RCC 7860 (cell line): ENCODE results near the gene NUP35.
A peak's percentile ranks its signal among the peaks of the same experiment; 100 is the strongest.
"Not testable (repeated sequence)": the region's sequence is repeated elsewhere in the genome, so short reads cannot be mapped to it uniquely, and the experiment has no call there.

Experiments
- DNase-seq: peaks from one replicate; pipeline ENCODE4 v3.0.0-alpha.2; 2015; ENCODE audit warnings: low spot score
- FAIRE-seq: peaks from 2 replicates; lab custom pipeline; 2012; peaks lifted over from hg19 to GRCh38; lab: Jason Lieb, UNC

NUP35 gene

DNA sequence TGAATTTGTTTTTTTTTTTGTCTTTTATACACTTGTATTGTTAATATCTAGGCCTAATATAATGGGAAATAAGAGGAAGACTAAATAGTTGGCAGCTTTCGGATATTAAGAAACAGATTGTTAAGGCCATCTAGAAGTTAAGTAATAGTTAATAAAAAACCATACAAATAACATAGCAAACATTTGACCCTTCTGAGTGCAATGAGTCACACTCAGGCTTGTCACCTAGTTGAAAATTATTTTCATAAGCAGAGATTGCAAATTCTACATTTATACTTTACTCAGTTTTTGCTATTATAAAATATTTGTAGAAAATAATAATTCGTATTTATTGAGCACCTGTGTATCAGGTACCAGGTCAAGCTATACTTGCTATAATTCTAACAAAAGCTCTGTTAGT is 2.4 kb downstream of the NUP35 start:
- peak; percentile 79 for FAIRE-seq
- DNase-seq, result no peak

DNA sequence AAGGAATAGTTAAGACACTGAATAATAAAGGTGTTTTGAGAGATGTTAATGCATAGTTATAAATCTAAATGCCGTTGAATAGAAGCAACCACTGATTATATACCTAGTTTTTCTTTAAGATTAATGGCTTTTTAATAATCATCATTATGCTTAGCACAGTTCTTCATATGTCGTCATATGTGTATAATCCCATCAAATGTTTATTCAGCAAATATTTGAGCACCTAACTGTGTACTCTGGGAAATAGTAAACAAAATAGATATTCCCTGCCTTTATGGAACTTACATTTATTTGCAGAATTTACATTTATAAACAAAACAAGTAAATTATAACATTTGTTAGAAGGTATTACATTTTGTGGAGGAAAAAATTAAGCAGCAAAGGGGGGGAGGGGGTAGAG is 9.8 kb downstream of the NUP35 start:
- FAIRE-seq (no peak), DNase-seq (no peak)

DNA sequence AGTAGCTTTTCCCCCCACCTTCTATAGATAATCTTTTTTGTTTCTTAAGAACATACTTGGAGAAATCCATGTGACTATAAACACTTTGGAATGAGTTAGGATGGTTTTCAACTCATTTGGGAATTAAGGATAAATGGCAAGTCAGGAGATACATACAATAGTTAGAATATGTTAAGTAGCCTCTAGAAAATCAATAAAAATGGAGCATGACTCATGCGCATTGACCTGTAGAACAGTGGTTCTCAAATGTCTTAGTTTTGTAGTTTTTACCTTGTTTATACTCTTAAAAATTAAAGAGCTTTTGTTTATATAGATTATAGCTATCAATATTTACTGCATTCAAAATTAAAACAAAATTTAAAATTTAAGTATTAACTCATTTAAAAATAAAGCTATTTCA is 24.7 kb downstream of the NUP35 start:
- FAIRE-seq (peak; percentile 36), DNase-seq (no peak)

DNA sequence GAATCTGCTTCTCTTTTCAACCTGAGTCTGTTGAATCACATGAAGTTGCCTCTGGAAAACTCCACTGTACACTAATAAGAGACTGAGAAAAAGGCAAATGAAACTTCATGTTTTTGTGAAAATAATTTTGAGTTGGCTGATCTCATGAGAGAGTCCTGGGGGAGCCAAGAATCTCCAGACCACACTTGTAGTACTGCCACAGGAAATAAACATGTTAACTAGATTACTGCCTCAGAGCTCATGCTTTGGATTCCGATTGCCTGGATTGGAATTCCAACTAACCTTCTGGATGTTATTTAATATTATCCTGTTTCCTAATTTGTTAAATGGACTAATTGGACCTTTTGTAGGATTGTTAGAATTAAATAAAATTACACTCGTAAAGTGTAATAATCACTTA is 25.2 kb downstream of the NUP35 start:
- DNase-seq (no peak), FAIRE-seq (no peak)

DNA sequence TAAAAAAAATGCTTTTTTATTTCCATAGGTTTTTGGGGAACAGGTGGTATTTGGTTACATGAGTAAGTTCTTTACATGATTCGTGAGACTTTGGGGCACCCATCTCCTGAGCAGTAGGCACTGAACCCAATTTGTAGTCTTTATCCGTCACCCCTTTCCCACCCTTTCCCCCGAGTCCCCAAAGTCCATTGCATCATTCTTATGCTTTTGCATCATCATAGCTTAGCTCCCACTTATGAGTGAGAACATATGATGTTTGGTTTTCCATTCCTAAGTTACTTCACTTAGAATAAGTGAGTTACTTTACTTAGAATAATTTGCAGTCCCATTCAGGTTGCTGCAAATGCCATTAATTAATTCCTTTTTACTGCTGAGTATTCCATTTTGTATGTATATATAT is 28.0 kb downstream of the NUP35 start:
- FAIRE-seq, DNase-seq: not testable (repeated sequence)

DNA sequence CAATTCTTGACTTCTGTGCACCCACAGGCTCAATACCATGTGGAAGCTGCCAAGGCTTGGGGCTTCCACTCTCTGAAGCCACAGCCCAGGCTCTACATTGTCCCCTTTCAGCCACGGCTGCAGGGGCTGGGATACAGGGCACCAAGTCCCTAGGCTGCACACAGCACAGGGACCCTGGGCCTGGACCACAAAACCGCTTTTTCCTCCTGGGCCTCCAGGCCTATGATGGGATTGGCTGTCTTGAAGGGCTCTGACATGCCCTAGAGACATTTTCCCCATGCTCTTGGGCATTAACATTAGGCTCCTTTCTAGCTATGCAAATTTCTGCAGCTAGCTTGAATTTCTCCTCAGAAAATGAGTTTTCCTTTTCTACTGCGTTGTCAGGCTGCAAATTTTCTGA is 29.7 kb downstream of the NUP35 start:
- FAIRE-seq (no peak), DNase-seq (no peak)

DNA sequence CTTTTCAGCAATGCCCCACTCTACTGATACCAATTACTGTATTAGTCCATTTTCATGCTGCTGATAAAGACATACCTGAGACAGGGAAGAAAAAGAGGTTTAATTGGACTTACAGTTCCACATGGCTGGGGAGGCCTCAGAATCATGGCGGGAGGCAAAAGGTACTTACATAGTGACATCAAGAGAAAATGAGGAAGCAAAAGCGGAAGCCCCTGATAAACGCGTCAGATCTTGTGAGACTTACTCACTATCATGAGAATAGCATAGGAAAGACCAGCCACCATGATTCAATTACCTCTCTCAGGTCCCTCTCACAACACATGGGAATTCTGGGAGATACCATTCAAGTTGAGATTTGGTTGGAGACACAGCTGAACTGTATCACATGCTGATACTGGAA is 30.5 kb downstream of the NUP35 start:
- not testable (repeated sequence) for DNase-seq, FAIRE-seq

DNA sequence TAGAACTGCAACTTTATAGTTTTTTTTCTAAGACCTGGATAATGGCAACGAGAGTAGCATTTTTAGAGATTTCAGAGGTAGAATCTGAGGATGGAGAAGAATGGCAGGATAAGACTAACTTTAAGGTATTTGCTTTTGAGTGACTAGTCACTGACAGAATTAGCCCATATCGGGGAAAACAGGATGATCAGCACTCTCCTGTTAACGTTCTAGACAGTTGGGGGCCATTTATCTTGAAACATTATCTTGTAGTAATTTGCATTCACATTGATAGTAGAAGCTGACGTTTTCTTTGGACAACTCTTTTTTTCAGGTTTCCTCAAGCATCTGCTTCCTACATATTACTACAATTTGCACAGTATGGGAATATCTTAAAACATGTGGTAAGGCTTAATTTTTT is 32.9 kb downstream of the NUP35 start:
- no peak for DNase-seq
- no peak for FAIRE-seq

DNA sequence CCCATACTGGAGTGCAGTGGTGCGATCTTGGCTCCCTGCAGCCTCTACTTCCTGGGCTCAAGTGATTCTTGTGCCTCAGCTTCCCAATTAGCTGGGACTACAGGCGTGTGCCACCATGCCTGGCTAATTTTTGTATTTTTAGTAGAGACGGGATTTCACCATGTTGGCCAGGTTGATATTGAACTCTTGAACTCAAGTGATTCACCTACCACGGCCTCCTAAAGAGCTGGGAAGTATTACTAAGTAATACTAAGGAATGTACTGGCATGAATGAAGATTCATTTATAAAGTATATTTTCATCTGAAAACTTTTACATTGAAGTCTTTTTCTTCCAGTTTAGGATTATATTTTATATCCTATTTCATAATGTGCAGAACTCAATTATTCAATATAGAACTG is 38.1 kb downstream of the NUP35 start:
- peak; percentile 58 for FAIRE-seq
- peak; percentile 47 for DNase-seq

DNA sequence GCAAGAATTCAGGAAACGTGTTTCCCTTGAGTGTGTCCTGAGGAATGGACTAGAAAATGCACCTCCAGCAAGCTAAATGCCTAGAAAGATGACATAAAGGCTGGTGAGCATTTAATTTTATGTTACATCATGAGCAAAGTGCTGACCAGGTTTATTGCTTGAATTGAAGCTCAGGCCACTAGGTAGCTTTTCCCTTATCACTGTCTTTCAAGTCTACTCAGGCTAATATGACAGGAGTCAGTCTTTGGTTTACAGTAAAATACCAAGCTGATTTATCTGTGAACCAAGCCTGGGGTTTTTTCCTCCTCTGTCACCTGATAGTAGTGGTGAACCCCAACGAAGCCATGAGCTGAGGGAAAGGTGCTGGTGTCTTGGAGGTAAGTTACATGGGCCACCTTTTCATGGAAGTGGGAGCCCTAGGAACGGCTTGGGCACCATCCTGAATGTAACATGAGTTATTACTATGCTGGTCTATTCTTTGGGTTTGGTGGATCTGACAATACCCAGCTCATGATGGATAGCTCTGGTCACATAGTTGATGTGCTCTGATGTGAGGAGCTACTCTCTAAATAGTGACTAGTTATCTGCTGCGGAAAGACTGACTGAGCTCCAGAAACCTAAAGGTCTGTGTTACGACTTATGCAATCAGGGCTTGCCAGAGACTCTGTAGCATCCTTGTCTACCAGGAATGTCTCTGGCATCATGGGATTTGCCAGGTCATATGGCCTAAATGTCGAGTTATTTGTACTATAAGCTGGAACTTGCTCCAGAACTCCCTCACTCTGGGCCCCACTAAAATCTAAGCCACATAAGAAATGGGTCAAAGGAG is 39.8 kb downstream of the NUP35 start:
- no peak for FAIRE-seq

DNA sequence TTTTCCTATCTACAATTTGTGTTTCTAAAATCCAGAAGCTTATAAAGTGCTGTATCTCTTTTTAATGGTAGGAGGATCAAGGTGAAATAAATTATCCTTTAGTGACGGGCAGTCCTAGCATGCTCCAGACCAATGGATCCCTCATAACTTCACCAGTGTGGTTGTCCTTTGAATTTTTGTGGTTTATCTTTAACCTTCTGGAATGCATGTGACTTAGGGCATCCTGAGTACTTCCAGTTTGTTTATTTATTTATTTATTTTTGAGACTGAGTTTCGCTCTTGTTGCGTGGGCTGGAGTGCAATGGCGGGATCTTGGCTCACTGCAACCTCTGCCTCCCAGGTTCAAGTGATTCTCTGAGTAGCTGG is 40.4 kb downstream of the NUP35 start:
- FAIRE-seq (peak; percentile 46), DNase-seq (peak; percentile 57)

More for the DNA sequence above, 39.8 kb downstream of the NUP35 start:
- peak; percentile 16 for DNase-seq

DNA sequence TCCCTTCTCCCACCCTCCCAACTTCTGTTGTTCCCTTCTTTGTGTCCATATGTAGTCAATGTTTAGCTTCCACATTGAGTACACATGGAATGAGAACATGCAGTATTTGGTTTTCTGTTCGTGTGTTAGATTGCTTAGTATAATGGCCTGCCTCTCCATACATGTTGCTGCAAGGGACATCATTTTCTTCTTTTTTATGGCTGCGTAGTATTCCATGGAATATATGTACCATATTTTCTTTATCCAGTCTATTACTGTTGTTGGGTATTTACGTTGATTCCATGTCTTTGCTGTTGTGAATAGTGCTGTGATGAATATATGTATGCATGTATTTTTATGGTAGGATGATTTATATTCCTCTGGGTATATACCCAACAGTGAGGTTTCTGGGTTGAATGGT is 42.0 kb downstream of the NUP35 start:
- FAIRE-seq, result no peak
- DNase-seq, result no peak

DNA sequence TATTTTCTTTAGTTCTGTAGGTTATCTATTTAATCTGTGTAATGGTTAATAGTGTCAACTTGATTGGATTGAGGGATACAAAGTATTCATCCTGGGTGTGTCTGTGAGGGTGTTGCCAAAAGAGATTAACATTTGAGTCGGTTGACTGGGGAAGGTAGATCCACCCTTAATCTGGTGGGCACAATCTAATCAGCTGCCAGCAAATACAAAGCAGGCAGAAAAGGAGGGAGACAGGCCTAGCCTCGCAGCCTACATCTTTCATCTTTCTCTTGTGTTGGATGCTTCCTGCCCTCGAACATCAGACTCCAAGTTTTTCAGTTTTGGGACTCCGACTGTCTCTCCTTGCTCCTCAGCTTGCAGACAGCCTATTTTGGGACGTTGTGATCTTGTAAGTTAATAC is 42.7 kb downstream of the NUP35 start:
- DNase-seq, FAIRE-seq: not testable (repeated sequence)

DNA sequence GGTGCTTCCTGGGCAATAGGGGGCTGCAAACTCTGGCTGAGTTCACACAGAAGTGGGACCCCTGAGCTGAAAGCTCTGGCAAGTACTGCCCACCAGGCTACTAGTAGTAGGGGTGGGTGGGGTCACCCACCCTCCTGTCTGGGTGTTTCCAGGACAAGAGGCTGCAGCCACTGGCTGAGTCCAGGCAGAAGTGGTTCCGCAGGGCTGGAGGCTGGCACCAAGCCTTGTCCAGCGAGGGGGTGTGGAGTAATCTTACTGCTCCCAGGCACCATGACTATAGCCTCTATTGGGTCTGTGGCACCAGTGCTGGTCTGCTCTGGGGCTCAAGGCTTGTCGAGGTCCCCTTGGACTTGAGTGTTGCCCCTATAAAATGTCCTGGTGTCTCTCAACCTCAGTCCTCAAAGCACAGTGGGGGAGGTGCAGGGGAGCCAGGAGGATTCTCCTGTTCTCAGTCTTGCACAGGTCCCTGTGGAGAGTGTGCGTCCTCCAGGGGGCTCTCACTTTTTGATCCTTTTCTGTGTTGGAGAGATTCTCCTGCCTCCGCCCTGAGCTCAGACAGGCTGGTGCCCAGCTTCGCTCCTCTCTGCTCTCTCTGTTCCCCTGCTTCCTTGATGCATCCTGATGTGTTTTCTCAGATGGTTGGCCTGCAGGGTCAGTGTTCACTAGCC is 48.1 kb downstream of the NUP35 start:
- no peak for FAIRE-seq
- DNase-seq, result no peak

DNA sequence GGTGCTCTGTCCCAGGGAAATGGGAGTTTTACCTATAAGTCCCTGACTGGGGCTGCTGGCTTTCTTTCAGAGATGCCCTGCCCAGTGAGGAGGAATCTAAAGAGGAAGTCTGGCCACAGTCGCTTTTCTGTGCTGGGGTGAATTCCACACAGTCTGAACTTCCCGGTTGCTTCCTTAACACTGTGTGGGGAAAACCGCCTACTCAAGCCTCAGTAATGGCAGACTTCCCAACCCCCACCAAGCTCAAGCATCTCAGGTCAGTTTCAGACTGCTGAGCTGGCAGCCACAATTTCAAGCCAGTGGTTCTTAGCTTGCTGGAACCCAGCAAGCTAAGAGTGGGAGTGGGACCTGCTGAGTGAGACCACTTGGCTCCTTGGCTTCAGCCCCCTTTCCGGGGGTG is 54.9 kb downstream of the NUP35 start:
- peak; percentile 42 for DNase-seq
- no peak for FAIRE-seq

DNA sequence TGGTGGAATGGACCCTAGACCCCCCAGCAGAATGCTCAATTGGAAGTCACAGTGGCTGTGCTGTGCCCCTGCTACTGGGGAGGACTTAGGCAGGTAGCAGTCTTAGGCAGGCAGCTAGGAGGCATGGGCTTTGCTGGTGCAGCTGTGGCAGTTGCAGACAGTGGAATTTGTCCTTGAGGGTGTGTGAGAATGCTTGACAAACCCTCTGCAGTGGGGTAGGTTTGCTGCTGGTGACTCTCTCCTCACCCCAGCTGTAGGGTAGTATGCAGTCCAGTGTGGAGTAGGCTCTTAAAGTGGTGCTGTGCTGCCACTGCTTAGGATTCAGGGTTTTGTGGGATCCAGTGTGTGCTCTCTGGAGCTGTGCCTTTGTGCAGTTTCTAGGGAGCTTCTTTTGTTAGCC is 61.3 kb downstream of the NUP35 start:
- FAIRE-seq (no peak), DNase-seq (no peak)

DNA sequence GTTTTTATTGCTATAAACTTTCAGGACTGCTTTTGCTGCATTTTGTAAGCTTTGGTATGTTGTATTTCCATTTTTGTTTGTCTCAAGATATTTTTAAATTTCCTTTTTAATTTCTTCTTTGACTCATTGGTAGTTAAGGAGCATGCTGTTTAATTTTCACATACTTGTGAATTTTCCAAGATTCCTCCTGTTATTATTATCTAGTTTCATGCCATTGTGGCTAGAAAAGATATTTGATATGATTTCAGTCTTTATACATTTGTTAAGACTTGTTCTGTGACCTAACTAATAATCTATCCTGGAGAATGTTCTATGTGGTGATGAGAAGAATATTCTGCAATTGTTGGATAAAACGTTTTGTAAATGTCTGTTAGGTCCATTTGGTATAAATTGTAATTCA is 62.1 kb downstream of the NUP35 start:
- no peak for DNase-seq
- FAIRE-seq, result no peak

DNA sequence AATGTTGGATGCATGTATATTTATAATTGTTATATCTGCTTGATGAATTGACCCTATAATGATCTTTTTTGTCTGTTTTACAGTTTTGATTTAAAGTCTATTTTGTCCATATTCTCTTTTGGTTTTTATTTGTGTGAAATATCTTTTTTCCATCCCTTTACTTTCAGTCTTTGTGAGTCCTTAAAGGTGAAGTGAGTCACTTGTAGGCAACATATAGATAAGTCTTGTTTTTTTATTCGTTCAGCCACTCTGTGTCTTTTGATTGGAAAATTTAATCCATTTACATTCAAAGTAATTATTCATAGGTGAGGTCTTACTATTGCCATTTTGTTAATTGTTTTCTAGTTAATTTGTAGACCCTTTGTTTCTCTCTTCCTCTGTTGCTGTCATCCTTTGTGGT is 62.5 kb downstream of the NUP35 start:
- no peak for FAIRE-seq

DNA sequence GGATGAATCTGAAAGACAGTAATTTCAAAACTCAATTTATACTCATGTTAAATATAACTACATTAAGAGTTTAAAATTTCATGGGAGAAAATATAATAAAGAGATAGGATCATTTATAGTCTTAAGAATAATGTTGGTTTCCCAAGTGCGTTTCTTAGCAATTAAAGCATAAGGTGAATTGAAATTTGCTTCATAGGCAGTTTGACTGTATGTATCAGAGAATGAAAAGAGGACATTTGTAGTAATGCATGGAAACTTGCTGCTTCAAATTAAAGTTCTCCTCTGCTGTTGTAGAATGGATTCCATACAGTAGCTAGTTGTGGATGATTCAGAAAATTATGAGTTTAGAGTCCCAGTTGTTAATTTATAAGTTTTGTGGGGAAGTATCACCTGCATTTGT is 68.1 kb downstream of the NUP35 start:
- FAIRE-seq (no peak), DNase-seq (no peak)

More for the DNA sequence above, 62.5 kb downstream of the NUP35 start:
- no peak for DNase-seq

DNA sequence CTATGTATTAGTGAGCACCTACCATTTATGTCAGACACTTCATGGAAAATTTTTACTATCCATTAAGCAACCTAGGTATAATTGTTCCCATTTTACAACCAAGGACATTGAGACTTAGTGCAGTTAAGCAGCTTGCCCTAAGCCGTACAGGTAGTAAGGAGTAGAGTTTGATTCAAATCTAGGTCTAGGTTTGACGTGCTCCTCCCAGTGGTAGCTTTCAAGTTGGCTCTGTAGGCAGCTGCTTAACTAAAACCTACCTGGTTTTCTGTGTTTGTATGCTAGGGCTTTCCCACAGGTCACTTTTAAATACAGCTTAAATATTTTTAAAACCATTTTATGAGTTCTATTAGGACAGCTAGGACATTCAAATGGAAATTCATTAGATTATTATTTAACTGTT is 69.7 kb downstream of the NUP35 start:
- DNase-seq (no peak), FAIRE-seq (no peak)

DNA sequence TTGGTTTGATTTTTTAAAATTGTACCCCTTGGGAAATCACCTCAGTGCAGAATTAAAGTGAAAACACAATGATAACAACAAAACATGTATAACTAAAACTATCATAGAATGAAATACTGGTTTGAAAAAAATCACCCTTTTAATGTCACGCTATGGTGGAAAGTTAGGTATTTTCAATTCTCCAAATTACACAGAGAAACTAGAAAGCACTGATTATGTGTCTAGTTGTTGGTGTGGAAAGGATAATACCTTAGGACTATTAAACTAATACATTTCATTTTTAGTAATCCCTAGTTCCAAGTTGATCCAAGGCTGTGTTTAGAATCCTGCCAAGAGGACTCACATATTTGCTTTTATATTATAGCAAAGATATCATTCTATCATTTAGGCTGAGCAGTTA is 71.2 kb downstream of the NUP35 start:
- DNase-seq, result no peak
- no peak for FAIRE-seq

DNA sequence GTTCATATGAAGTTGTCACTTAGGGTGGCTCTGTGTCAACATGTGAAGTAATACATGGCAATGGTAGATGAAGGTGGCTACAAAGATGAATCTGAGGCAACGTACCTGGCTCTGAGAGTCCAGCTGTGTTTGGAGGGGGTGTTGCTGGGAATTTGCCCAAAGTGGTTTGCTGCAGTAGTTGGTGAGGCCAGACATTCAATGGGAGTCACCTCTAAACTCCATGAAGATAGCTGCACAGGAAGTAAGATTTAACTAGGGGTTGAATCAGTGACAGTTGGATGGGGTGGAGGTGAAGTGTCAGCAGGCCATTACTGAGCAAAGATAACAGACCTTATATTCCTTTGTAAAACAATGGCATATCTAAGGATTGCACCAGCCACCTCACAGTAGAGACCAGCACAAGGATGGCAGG is 71.8 kb downstream of the NUP35 start:
- DNase-seq (no peak), FAIRE-seq (no peak)
